ENCODE data around the gene JCAD. TPM values are rescaled to one million over a fixed set of nuclear protein-coding genes. Genes with fewer than 3 reads are reported as not detected.

The JCAD gene
- total and polyA plus RNA-seq, 9 of the 15 experiments (the other 6 are each of a cell fraction or from before 2014, with no cell fraction given) = not detected

- TF ChIP-seq NCOA4 (IDR thresholded peaks at IDR 0.05; ENCODE audit: partially characterized antibody) = no peak
- TF ChIP-seq PYGO2 (tag; IDR thresholded peaks at IDR 0.05) = no peak
- no peak for TF ChIP-seq IFI16 (CRISPR knock-in tag; IDR thresholded peaks at IDR 0.05)
- no peak for TF ChIP-seq CGGBP1 (CRISPR knock-in tag; IDR thresholded peaks at IDR 0.05)
- no peak for TF ChIP-seq USF1 (CRISPR knock-in tag; IDR thresholded peaks at IDR 0.05)
- TF ChIP-seq GTF2B (IDR thresholded peaks at IDR 0.05; ENCODE audit: extremely low read depth, insufficient read length) = no peak
- no peak for TF ChIP-seq ZBTB2 (IDR thresholded peaks at IDR 0.05)
- no peak for TF ChIP-seq MCM7 (IDR thresholded peaks at IDR 0.05)
- TF ChIP-seq THRAP3 (IDR thresholded peaks at IDR 0.05; ENCODE audit: borderline replicate concordance) = no peak
- TF ChIP-seq MITF (IDR thresholded peaks at IDR 0.05) = no peak
- 0 out of 2 replicates have a peak, but pooled peaks have one; percentile 62 for TF ChIP-seq BACH1 (tag; IDR thresholded peaks at IDR 0.05)
- peak; percentile 76; the same call in 1 of the 2 replicates for TF ChIP-seq SMARCE1 (IDR thresholded peaks at IDR 0.05)
- TF ChIP-seq ELF4 (CRISPR knock-in tag; IDR thresholded peaks at IDR 0.05) = peak; percentile 70; the same call in 1 of the 2 replicates
- no peak for TF ChIP-seq ZBTB43 (CRISPR knock-in tag; IDR thresholded peaks at IDR 0.05)
- no peak for TF ChIP-seq DLX4 (CRISPR knock-in tag; IDR thresholded peaks at IDR 0.05)
- no peak for TF ChIP-seq SMARCA5 (IDR thresholded peaks at IDR 0.05)
- no peak for TF ChIP-seq SRSF1 (IDR thresholded peaks at IDR 0.05; ENCODE audit: low read depth, low read length)
- TF ChIP-seq ZNF431 (CRISPR knock-in tag; IDR thresholded peaks at IDR 0.05) = no peak
- no peak for TF ChIP-seq ASH1L (IDR thresholded peaks at IDR 0.05; ENCODE audit: borderline replicate concordance, low read depth, partially characterized antibody)
- peak; percentile 91 for TF ChIP-seq EP300 (IDR thresholded peaks at IDR 0.05; ENCODE audit: low read length)
Observed at GRCh38 chr10:30070001-30070685, 10.8 kb upstream of the JCAD start (continued).

All from K562 (cell line).